ENCODE measurements around the gene MEGF6. TPM values are rescaled to one million over a fixed set of nuclear protein-coding genes. Genes with fewer than 3 reads are reported as not detected.
A peak's percentile ranks its signal among the peaks of the same experiment; 100 is the strongest.

Gene MEGF6
- total and polyA plus RNA-seq, 2 donors (not counting 1 experiment from before 2014, with no cell fraction given), result 43.2 to 77.3 TPM

GRCh38 chr1:3598051-3598491 lies 13.2 kb downstream of the MEGF6 start:
- Histone ChIP-seq H3K27ac (ENCODE audit: low read length in 2 of 2) (no peak overlapping the region), H3K9me3 (ENCODE audit: control extremely low read depth in 1 of 3, control insufficient read depth in 2 of 3, insufficient read depth in 1 of 3, low read length in 2 of 3) (no peaks in the 10 kb centered on the region), H3K9ac (ENCODE audit: low read length) (peak overlapping the region; percentile 54), H3K4me1 (ENCODE audit: control insufficient read depth in 2 of 2, insufficient read depth in 2 of 2, low read length in 2 of 2) (peaks cover 27 to 36% of the 10 kb centered on the region in 2 donors), H2AFZ (ENCODE audit: insufficient read depth, low read depth, low read length, poor library complexity, severe bottlenecking) (peak overlapping the region; percentile 52), H3K27me3 (replicated peaks in 1 of 4; ENCODE audit: control extremely low read depth in 1 of 4, control insufficient read depth in 3 of 4, insufficient read depth in 4 of 4, low read length in 3 of 4) (peaks cover 0 to 2% (median 0%) of the 10 kb centered on the region in 4 experiments), H3K4me3 (ENCODE audit: control extremely low read depth in 1 of 5, extremely low read depth in 1 of 5, insufficient read depth in 1 of 5, low read depth in 2 of 5, low read length in 4 of 5) (peak overlapping the region in 3 of 5 experiments; percentile 20 to 45 (median 30)), H3K4me2 (replicated peaks; ENCODE audit: low read depth, low read length, poor library complexity, severe bottlenecking) (peak overlapping the region; percentile 77), H4K20me1 (ENCODE audit: control insufficient read depth, insufficient read depth, low read length, poor library complexity, severe bottlenecking) (no peaks in the 10 kb centered on the region), H3K36me3 (replicated peaks in 1 of 2; ENCODE audit: control extremely low read depth in 1 of 2, control insufficient read depth in 1 of 2, extremely low read depth in 1 of 2, insufficient read depth in 2 of 2, low read length in 1 of 2) (no peaks in the 10 kb centered on the region), H3K79me2 (ENCODE audit: control insufficient read depth, insufficient read depth, low read length) (no peaks in the 10 kb centered on the region)
- Mint-ChIP-seq H3K9me3 (ENCODE audit: insufficient read depth) (no peaks in the 10 kb centered on the region), H3K27me3 (no peaks in the 10 kb centered on the region), H3K27ac (no peak overlapping the region), H3K4me1 (peaks cover 24% of the 10 kb centered on the region), H3K4me3 (peak overlapping the region; percentile 85)
- 13% methylated on average over 25 of the region's 26 CpGs for WGBS (ENCODE audit: insufficient coverage)
- ChIA-PET CTCF (interaction anchor here (1.5 to 1.6 kb wide), 2 partner anchors 21 to 24 kb away, joined by 3 to 5 read pairs; no protein-coding TSS in a partner anchor), POLR2A (interaction anchor here (0.6 to 0.7 kb wide), 2 partner anchors 126 to 257 kb away, joined by 3 to 4 read pairs; no protein-coding TSS in a partner anchor)
- intact Hi-C loops (cut with micrococcal nuclease), result no loop called here
- ATAC-seq (ENCODE audit: low read depth) (no peak), DNase-seq (no peak)
- no peak for TF ChIP-seq CTCF (IDR thresholded peaks at IDR 0.05)
- no peak for TF ChIP-seq EZH2 (IDR thresholded peaks at IDR 0.05; ENCODE audit: borderline replicate concordance, insufficient read depth, low read depth, low read length, poor library complexity, severe bottlenecking)

- peak overlapping the region; percentile 54 for H3K9ac ChIP-seq (ENCODE audit: low read length)
- ChIA-PET CTCF (interaction anchor here (1.5 to 1.6 kb wide), 2 partner anchors 21 to 25 kb away, joined by 3 to 5 read pairs; no protein-coding TSS in a partner anchor), POLR2A (no interaction called here)
- peak overlapping the region; percentile 77 for H3K4me2 ChIP-seq (replicated peaks; ENCODE audit: low read depth, low read length, poor library complexity, severe bottlenecking)
- peak overlapping the region; percentile 52 for H2AFZ ChIP-seq (ENCODE audit: insufficient read depth, low read depth, low read length, poor library complexity, severe bottlenecking)
- peak overlapping the region in 3 of 5 experiments; percentile 20 to 45 (median 30) for H3K4me3 ChIP-seq (ENCODE audit: control extremely low read depth in 1 of 5, extremely low read depth in 1 of 5, insufficient read depth in 1 of 5, low read depth in 2 of 5, low read length in 4 of 5)
- peaks cover 24% of the 10 kb centered on the region for H3K4me1 Mint-ChIP-seq
- ATAC-seq (ENCODE audit: low read depth) (peak; percentile 33), DNase-seq (peak; percentile 48)
- H3K27me3 Mint-ChIP-seq, result no peaks in the 10 kb centered on the region
- no peaks in the 10 kb centered on the region for H3K79me2 ChIP-seq (ENCODE audit: control insufficient read depth, insufficient read depth, low read length)
- no peak overlapping the region for H3K27ac ChIP-seq (ENCODE audit: low read length in 2 of 2)
- no peaks in the 10 kb centered on the region for H3K9me3 Mint-ChIP-seq (ENCODE audit: insufficient read depth)
- H3K4me1 ChIP-seq (ENCODE audit: control insufficient read depth in 2 of 2, insufficient read depth in 2 of 2, low read length in 2 of 2), result peaks cover 27 to 38% of the 10 kb centered on the region in 2 donors
- H4K20me1 ChIP-seq (ENCODE audit: control insufficient read depth, insufficient read depth, low read length, poor library complexity, severe bottlenecking), result no peaks in the 10 kb centered on the region
- peaks cover 0 to 2% (median 0%) of the 10 kb centered on the region in 4 experiments for H3K27me3 ChIP-seq (replicated peaks in 1 of 4; ENCODE audit: control extremely low read depth in 1 of 4, control insufficient read depth in 3 of 4, insufficient read depth in 4 of 4, low read length in 3 of 4)
- H3K9me3 ChIP-seq (ENCODE audit: control extremely low read depth in 1 of 3, control insufficient read depth in 2 of 3, insufficient read depth in 1 of 3, low read length in 2 of 3), result no peaks in the 10 kb centered on the region
- intact Hi-C loops (cut with micrococcal nuclease), result loop anchor here (1.0 kb wide), 1 partner anchor 19 kb away; no protein-coding TSS in a partner anchor
- peak overlapping the region; percentile 85 for H3K4me3 Mint-ChIP-seq
- H3K27ac Mint-ChIP-seq, result peak overlapping the region; percentile 71
- H3K36me3 ChIP-seq (replicated peaks in 1 of 2; ENCODE audit: control extremely low read depth in 1 of 2, control insufficient read depth in 1 of 2, extremely low read depth in 1 of 2, insufficient read depth in 2 of 2, low read length in 1 of 2), result no peaks in the 10 kb centered on the region
- WGBS (ENCODE audit: insufficient coverage), result 2% methylated on average over 11 of the region's 11 CpGs
- TF ChIP-seq CTCF (IDR thresholded peaks at IDR 0.05) (no peak), EZH2 (IDR thresholded peaks at IDR 0.05; ENCODE audit: borderline replicate concordance, insufficient read depth, low read depth, low read length, poor library complexity, severe bottlenecking) (no peak)
Observed at GRCh38 chr1:3597599-3597964, 13.7 kb downstream of the MEGF6 start.
